ENCODE results near the gene TXNDC2.

Gene TXNDC2

DNA sequence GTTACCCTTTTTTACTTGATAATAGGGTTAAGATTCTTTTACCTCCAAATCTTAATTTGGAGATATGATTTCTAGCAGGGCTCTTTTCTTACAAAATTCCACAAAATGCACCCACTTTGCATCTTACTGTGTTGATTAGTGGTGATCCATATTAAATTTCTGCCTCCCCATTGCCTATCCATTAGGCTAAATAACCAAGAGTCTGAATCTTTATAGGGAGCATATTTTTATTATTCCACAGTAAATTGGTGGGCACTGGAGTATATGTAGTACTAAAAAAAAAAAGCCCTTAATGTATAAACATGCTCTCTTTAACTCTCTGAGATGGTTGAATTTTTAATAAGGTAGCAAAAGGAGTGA is 8.1 kb upstream of the TXNDC2 start:
- TF ChIP-seq LEF1 (IDR thresholded peaks at IDR 0.05; ENCODE audit: borderline replicate concordance) (no peak), CTBP1 (IDR thresholded peaks at IDR 0.05; ENCODE audit: borderline replicate concordance) (no peak), BHLHE40 (IDR thresholded peaks at IDR 0.05; ENCODE audit: borderline replicate concordance) (no peak), ELF4 (IDR thresholded peaks at IDR 0.05) (no peak), NFRKB (IDR thresholded peaks at IDR 0.05) (no peak), L3MBTL2 (conservative IDR thresholded peaks at IDR 0.05) (no peak), FOXA1 (IDR thresholded peaks at IDR 0.05) (no peak), FOXK2 (IDR thresholded peaks at IDR 0.05) (no peak), HDGF (IDR thresholded peaks at IDR 0.05; ENCODE audit: borderline replicate concordance) (no peak), SP1 (IDR thresholded peaks at IDR 0.05) (no peak), SUZ12 (IDR thresholded peaks at IDR 0.05) (no peak), TARDBP (IDR thresholded peaks at IDR 0.05) (no peak)
- ChIA-PET CTCF (no interaction called here), POLR2A (no interaction called here)
- DNase-seq (ENCODE audit: extremely low spot score), result no peak

- no peak for TF ChIP-seq L3MBTL2 (conservative IDR thresholded peaks at IDR 0.05)
- no peak for TF ChIP-seq CTBP1 (IDR thresholded peaks at IDR 0.05; ENCODE audit: borderline replicate concordance)
- no peak for TF ChIP-seq SP1 (IDR thresholded peaks at IDR 0.05)
- TF ChIP-seq NFRKB (IDR thresholded peaks at IDR 0.05), result no peak
- TF ChIP-seq, protein P1, sequence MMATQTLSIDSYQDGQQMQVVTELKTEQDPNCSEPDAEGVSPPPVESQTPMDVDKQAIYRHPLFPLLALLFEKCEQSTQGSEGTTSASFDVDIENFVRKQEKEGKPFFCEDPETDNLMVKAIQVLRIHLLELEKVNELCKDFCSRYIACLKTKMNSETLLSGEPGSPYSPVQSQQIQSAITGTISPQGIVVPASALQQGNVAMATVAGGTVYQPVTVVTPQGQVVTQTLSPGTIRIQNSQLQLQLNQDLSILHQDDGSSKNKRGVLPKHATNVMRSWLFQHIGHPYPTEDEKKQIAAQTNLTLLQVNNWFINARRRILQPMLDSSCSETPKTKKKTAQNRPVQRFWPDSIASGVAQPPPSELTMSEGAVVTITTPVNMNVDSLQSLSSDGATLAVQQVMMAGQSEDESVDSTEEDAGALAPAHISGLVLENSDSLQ (IDR thresholded peaks at IDR 0.05), result no peak
- no peak for TF ChIP-seq LEF1 (IDR thresholded peaks at IDR 0.05; ENCODE audit: borderline replicate concordance)
- no peak for TF ChIP-seq BHLHE40 (IDR thresholded peaks at IDR 0.05; ENCODE audit: borderline replicate concordance)
- TF ChIP-seq FOXK2 (IDR thresholded peaks at IDR 0.05), result no peak
- TF ChIP-seq ARNT (IDR thresholded peaks at IDR 0.05), result no peak
- CTCF ChIA-PET, result no interaction called here
Observed at GRCh38 chr18:9878095-9878494, 7.7 kb upstream of the TXNDC2 start.

DNA sequence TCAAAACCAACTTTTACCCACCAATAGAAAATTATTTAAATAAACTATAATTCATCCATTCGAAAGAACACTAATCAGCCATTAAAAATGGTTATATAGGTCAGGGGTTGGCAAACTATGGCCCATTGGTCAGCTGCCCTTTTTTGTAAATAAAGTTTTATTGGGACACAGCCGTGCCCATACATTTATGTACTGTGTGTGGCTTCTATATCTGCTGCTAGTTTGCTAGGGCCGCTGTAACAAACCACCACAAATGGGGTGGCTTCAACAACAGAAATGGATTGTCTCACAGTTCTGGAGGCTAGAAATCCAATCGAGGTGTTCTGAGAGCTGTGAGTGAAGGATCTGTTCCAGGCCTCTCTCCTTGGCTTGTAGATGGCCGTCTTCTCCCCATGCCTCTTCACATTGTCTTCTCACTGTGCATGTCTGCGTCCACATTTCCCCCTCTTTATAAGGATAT is 7.0 kb upstream of the TXNDC2 start:
- ChIA-PET POLR2A (no interaction called here), CTCF (no interaction called here)
- TF ChIP-seq NFRKB (IDR thresholded peaks at IDR 0.05), result no peak
- no peak for TF ChIP-seq LEF1 (IDR thresholded peaks at IDR 0.05; ENCODE audit: borderline replicate concordance)
- TF ChIP-seq CTBP1 (IDR thresholded peaks at IDR 0.05; ENCODE audit: borderline replicate concordance), result no peak
- no peak for TF ChIP-seq ZNF384 (IDR thresholded peaks at IDR 0.05)
- no peak for TF ChIP-seq TARDBP (IDR thresholded peaks at IDR 0.05)
- no peak for DNase-seq (ENCODE audit: extremely low spot score)

More at GRCh38 chr18:9878095-9878494, 7.7 kb upstream of the TXNDC2 start:
- no peak for DNase-seq (ENCODE audit: extremely low spot score)
- POLR2A ChIA-PET, result no interaction called here

DNA sequence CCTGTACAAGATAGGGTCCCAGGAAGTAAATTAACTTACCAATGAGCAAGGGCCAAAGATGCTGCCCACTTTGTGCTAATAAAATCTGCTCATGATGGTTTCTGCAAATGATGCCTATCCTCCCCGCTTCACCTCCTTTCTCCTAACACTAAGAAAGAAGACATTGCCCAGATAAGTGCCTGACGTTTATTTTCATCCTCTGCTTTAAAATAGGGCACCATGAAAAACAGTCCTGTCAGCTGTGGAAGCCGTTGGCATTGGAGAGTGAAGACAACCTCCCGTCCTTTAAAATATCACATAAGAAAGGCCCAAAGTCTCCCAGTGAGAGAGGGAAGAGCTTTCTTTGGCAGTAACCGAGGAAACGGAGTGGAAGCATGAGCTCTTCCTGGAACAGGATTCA is 1.7 kb upstream of the TXNDC2 start:
- no peak for DNase-seq (ENCODE audit: extremely low spot score)
- POLR2A ChIA-PET, result no interaction called here
- TF ChIP-seq FOXK2 (IDR thresholded peaks at IDR 0.05), result no peak
- TF ChIP-seq BHLHE40 (IDR thresholded peaks at IDR 0.05; ENCODE audit: borderline replicate concordance), result no peak
- no peak for TF ChIP-seq SP1 (IDR thresholded peaks at IDR 0.05)
- TF ChIP-seq SUZ12 (IDR thresholded peaks at IDR 0.05), result no peak
- TF ChIP-seq, protein P1 (IDR thresholded peaks at IDR 0.05), result no peak
- no peak for TF ChIP-seq ZNF384 (IDR thresholded peaks at IDR 0.05)
- TF ChIP-seq TARDBP (IDR thresholded peaks at IDR 0.05), result no peak
- CTCF ChIA-PET, result no interaction called here

DNA sequence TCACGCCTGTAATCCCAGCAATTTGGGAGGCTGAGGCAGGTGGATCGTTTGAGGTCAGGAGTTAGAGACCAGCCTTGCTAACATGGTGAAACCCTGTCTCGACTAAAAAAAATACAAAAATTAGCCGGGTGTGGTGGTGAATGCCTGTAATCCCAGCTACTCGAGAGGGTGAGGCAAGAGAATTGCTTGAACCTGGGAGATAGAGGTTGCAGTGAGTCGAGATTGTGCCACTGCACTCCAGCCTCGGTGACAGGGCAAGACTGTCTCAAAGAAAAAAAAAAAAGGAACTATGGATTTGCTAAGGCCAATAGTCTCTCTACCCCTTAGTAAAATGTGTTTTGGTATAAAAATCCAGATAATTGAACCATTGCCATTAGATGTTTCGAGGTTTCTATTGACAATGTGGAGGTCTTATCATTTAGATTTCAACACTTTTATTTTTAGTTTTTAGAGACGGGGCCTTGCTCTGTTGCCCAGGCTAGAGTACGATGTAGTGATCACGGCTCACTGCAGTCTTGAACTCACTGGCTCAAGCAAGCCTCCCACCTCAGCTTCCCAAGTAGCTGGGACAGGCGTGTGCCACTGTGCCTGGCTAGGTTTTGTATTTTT is 1.1 kb upstream of the TXNDC2 start:
- TF ChIP-seq ELF4 (IDR thresholded peaks at IDR 0.05) (no peak), FOXM1 (IDR thresholded peaks at IDR 0.05; ENCODE audit: borderline replicate concordance) (no peak), FOXK2 (IDR thresholded peaks at IDR 0.05) (no peak), NFRKB (IDR thresholded peaks at IDR 0.05) (no peak), CTBP1 (IDR thresholded peaks at IDR 0.05; ENCODE audit: borderline replicate concordance) (no peak), L3MBTL2 (conservative IDR thresholded peaks at IDR 0.05) (no peak), BHLHE40 (IDR thresholded peaks at IDR 0.05; ENCODE audit: borderline replicate concordance) (no peak), ZNF384 (IDR thresholded peaks at IDR 0.05) (no peak), SUZ12 (IDR thresholded peaks at IDR 0.05) (no peak), FOXA1 (IDR thresholded peaks at IDR 0.05) (no peak), LEF1 (IDR thresholded peaks at IDR 0.05; ENCODE audit: borderline replicate concordance) (no peak), ARNT (IDR thresholded peaks at IDR 0.05) (no peak), TARDBP (IDR thresholded peaks at IDR 0.05) (no peak), SP1 (IDR thresholded peaks at IDR 0.05) (no peak), HDGF (IDR thresholded peaks at IDR 0.05; ENCODE audit: borderline replicate concordance) (no peak)
- TF ChIP-seq, protein P1 (IDR thresholded peaks at IDR 0.05), result no peak
- ChIA-PET POLR2A (no interaction called here), CTCF (no interaction called here)
- DNase-seq (ENCODE audit: extremely low spot score), result no peak

- CTCF ChIA-PET, result interaction anchor here (0.6 to 0.7 kb wide), 2 partner anchors 29 to 65 kb away, joined by 3 to 4 read pairs; no protein-coding TSS in a partner anchor
- TF ChIP-seq, protein P1 (IDR thresholded peaks at IDR 0.05), result no peak
- TF ChIP-seq SUZ12 (IDR thresholded peaks at IDR 0.05) (no peak), CTBP1 (IDR thresholded peaks at IDR 0.05; ENCODE audit: borderline replicate concordance) (no peak), BHLHE40 (IDR thresholded peaks at IDR 0.05; ENCODE audit: borderline replicate concordance) (no peak), NFRKB (IDR thresholded peaks at IDR 0.05) (no peak), SP1 (IDR thresholded peaks at IDR 0.05) (no peak), FOXK2 (IDR thresholded peaks at IDR 0.05) (no peak), TARDBP (IDR thresholded peaks at IDR 0.05) (no peak), ZNF384 (IDR thresholded peaks at IDR 0.05) (no peak), L3MBTL2 (conservative IDR thresholded peaks at IDR 0.05) (no peak), FOXM1 (IDR thresholded peaks at IDR 0.05; ENCODE audit: borderline replicate concordance) (no peak), ELF4 (IDR thresholded peaks at IDR 0.05) (no peak), LEF1 (IDR thresholded peaks at IDR 0.05; ENCODE audit: borderline replicate concordance) (no peak), ARNT (IDR thresholded peaks at IDR 0.05) (no peak), FOXA1 (IDR thresholded peaks at IDR 0.05) (no peak), HDGF (IDR thresholded peaks at IDR 0.05; ENCODE audit: borderline replicate concordance) (no peak)
- no peak for DNase-seq (ENCODE audit: extremely low spot score)
- POLR2A ChIA-PET, result no interaction called here
Observed at GRCh38 chr18:9886005-9886348, 204 bp downstream of the TXNDC2 start.
